ENCODE data around the gene ZNF74. TPM values are rescaled to one million over a fixed set of nuclear protein-coding genes. Genes with fewer than 3 reads are reported as not detected.
"Not testable (repeated sequence)": the region's sequence is repeated elsewhere in the genome, so short reads cannot be mapped to it uniquely, and the experiment has no call there.

The ZNF74 gene
- total RNA-seq, 1 experiment from 2014 or later, result 18.6 TPM

DNA sequence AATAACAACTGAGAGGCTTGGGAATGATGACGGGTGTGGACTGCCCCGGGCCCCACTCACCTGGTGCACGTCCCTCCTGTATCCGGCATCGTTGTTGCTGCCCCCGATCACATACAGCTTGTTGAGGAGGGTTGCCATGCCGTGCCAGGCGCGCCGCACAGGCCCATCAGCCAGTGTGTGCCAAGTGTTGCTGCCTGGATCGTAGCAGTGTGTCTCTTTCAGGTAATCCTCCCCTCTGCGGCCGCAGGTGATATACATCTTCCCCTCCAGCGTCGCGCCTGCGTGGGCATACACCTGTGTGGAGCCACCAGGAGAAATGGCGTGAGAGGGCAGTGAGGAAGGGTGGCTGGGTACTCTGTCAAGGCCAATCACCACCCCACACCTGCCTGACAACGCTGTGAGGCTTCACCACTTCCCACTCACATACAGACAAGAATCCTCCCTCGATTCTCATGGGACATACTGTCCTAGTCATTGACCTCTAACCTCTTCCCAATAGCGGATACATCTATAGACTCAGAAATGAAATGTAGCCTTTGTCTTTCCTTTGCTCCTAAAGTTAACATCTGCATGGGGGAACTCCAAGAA is 52.5 kb downstream of the ZNF74 start:
- DNase-seq (ENCODE audit: low spot score), result no peak

DNA sequence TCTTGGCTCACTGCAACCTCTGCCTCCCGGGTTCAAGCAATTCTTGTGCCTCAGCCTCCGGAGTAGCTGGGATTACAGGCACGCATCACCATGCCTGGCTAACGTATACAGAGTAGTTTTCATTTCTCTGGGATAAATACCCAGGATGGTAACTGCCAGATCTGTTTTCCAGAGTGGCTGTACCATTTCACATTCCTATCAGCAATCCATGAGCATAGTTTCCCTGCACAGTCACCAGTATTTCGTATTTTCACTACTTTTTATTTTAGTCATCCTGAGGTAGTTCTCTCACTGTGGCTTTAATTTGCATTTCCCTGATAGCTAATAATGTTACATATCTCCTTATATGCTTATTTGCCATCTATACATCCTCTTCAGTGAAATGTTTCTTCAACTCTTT is 54.7 kb downstream of the ZNF74 start:
- DNase-seq (ENCODE audit: low spot score), result no peak

DNA sequence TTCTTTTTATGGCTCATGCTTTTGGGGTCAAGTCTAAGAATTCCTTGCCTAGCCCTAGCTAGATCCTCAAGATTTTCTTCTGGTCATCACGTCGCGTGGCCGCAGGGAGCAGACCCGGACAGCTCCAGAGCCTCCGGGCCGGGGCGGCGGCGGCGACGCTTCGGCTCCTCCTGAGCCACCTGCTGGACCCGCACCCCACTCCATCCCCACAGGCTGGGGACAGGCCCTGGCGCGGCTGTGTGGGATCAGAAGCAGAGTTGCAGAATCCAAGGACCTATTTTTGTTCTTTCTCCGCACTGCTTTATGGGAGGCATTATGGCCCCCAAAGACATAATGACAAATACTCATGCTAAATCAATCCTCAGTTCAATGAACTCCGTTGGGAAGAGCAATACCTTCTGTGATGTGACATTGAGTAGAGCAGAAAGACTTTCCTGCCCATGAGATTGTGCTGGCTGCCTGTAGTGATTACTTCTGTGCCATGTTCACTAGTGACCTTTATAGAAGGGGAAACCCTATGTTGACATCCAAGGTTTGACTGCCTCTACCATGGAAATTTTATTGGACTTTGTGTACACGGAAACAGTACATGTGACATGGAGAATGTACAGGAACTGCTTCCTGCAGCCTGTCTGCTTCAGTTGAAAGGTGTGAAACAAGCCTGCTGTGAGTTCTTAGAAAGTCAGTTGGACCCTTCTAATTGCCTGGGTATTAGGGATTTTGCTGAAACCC is 56.0 kb downstream of the ZNF74 start:
- no peak for DNase-seq (ENCODE audit: low spot score)

DNA sequence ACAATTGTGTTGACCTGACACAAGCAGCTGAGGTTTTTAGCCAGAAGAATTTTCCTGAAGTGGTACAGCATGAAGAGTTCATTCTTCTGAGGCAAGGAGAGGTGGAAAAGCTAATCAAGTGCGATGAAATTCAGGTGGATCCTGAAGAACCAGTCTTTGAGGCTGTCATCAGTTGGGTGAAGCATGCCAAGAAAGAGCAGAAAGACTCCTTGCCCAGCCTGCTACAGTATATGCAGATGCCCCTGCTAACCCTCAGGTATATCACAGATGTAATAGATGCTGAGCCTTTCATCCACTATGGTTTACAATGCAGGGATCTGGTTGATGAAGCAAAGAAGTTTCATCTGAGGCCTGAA is 56.6 kb downstream of the ZNF74 start:
- DNase-seq (ENCODE audit: low spot score), result no peak

DNA sequence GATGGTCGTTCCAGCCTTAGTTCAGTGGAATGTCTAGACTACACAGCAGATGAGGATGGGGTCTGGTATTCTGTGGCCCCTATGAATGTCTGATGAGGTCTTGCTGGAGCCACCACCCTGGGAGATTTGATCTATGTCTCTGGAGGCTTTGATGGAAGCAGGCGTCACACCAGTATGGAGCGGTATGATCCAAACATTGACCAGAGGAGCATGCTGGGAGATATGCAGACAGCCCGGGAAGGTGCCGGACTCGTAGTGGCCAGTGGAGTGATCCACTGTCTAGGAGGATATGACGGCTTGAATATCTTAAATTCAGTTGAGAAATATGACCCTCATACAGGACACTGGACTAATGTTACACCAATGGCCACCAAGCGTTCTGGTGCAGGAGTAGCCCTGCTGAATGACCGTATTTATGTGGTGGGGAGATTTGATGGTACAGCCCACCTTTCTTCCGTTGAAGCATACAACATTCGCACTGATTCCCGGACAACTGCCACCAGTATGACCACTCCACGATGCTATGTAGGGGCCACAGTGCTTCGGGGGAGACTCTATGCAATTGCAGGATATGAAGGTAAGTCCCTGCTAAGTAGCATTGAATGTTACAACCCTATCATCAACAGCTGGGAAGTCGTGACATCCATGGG is 57.3 kb downstream of the ZNF74 start:
- not testable (repeated sequence) for DNase-seq (ENCODE audit: low spot score)

DNA sequence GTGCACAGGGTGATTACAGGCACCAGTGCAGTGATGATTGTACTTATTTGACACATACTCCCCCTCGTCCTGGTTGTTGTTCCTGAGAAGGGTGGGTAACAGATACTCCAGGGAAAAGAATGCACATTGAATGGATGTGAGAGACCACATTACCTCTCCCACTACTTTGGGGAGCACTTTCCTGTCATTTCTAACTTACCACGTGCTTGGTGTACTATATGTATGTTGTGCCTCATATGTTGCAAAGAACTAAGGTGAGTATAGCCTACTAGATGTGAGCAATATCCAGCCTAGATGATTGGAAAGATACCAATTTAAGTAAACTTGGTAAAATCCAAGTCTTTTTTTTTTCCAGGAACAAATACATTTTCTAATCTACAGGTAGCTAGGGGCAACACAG is 58.0 kb downstream of the ZNF74 start:
- no peak for DNase-seq (ENCODE audit: low spot score)

DNA sequence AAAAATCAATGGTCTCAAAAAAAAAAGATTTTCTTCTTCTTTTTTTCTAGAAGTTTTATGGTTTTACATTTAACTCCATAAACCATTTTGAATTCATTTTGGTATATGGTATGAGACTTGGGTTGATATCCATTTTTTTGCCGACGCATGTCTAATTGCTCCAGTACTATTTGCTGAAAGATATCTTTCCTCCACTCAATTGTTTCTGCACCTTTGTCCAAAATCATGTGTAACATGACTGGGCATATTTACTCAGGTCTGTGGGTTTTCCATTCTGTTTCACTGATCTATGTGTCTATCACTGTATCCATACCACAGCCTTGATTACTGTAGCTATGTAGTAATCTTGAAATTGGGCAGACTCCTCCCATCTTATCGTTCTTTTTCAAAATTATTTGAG is 59.3 kb downstream of the ZNF74 start:
- no peak for DNase-seq (ENCODE audit: low spot score)

DNA sequence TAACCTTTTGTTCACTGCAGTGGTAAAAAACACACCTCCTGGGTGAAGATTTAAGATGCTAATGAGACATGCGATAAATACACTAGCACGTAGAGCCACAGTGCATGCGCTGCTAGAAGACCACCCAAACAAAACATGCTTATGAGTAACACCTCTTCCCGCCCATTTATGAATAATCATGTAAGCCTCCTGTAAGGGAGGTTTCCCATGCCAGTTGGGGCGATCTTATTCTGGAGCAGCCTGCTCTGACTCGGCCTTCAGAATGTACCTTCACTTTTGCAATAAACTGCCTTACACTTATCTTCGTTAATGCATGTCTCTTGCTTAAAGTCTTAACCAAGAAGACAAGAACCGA is 61.7 kb downstream of the ZNF74 start:
- DNase-seq (ENCODE audit: low spot score), result no peak

DNA sequence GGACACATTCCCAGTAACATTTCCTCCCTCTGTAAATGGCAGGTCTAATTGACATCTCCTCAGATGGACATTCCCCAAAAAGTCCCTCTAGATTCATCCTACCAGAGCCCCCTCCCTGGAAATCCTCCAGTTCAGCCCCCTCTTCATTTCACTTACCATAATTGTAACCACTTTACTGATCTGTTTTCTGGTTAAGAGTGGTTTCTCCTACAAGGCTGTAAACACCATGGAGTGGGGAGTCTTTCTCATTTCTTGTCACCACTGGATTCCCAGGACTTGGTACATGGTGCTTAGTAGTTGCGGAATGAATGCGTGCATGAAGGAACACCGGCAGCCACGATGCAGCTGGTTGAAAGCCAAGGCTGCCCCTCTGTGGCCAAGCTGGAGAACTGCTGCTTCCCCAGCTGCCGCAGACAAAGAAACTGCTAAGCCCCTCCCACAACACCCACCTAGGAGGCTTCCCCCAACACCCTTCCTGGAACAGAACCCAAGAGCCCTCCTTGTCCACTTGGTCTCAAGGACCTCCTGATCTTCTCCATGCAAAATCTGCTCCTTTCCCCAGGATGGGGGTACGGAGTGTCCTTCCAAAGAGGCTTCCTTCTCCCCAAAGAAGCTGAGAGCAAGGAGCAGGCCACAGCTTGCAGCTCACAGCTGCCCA is 62.2 kb downstream of the ZNF74 start:
- peak; percentile 87 for DNase-seq (ENCODE audit: low spot score)

DNA sequence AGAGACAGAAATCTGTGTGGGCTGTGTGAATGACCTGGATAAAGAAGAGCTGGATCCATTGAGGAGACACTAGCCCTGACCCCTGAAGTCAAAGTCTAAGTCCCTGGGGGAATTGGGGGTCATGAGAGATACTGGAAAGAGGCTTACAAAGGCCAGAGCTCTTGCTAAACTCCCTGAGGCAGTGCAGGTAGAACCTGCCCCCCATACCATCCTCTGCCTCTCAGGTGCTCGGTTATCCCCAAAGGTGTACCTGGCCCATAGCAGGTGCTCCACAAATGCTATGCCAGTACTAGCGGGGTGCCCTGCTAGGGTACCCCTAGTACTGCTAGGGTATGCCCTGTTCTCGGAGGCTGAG is 62.7 kb downstream of the ZNF74 start:
- no peak for DNase-seq (ENCODE audit: low spot score)

DNA sequence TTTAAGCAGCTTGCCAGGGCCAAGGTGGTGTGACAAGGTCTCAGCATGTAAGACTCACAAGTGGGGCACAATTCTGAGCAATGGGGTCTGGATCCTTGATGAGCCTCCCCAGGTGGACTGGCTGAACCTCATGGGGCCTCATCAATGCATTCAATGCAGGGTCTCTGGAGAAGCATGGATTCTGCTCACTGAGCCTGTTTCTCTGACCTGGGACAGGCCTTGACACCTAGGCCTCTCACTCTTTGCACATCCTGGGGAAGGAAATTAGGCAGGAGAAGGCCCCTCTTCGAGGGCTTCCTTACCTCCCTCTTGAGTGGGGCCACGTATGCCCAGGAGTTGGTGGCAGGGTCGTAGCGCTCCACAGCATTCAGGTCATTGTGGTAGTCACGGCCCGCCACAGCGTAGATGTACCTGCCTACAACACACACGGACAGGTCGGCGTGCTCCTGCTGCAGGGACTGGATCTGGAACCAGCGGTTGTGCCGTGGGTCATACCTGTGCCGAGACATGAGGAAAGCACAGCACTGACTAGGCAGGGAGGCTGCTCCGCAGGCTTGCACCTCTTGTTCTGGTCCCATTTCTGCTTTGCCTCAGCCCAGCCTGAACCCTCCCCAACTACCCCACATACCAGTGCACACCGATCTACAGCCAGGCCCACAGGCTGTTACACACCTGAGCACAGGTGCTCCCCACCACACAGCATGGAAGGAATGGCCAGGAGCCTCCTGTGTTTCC is 63.7 kb downstream of the ZNF74 start:
- no peak for DNase-seq (ENCODE audit: low spot score)

Small RNA genes lying within 50 kb of the gene (small RNA-seq; reads per million reads assigned to genes)
- not detected for gene RNU6-225P

Other genes starting within 250 kb of the ZNF74 start
- gene CCDC188, start 243.1 kb upstream of the ZNF74 start, total RNA-seq (2014; rRNA removed; shearing (Covaris generic)), result 0.20 and 0.34 TPM in 2 replicates
- 41.7 and 45.7 TPM in 2 replicates for gene RTN4R, start 125.8 kb upstream of the ZNF74 start, total RNA-seq (2014; rRNA removed; shearing (Covaris generic))
- gene DGCR6L, start 74.1 kb upstream of the ZNF74 start, total RNA-seq (2014; rRNA removed; shearing (Covaris generic)), result 132 and 163 TPM in 2 replicates
- 0.18 and 0.39 TPM in 2 replicates for gene SCARF2, start 43.7 kb downstream of the ZNF74 start, total RNA-seq (2014; rRNA removed; shearing (Covaris generic))
- gene KLHL22, start 101.6 kb downstream of the ZNF74 start, total RNA-seq (2014; rRNA removed; shearing (Covaris generic)), result 12.8 and 15.7 TPM in 2 replicates
- gene MED15, start 113.5 kb downstream of the ZNF74 start, total RNA-seq (2014; rRNA removed; shearing (Covaris generic)), result 110 and 127 TPM in 2 replicates

Data from HT-29 (cell line).